Transverse colon (tissue), 3 donors: Measurements from ENCODE around the gene COMMD7.

Experiments used
- CTCF ChIP-seq, 5 experiments: fragments of 200-600 bp in 3 of 5; fragments of 450-650 bp in 2 of 5; sonication (generic) in 3 of 5; IDR thresholded peaks; 1 replicate in 2 of 5; 2 replicates in 3 of 5; pipeline ENCODE4 v1.5.1; 2016 to 2017; ENCODE audit warnings: antibody characterized with exemption in 5 of 5, inconsistent platforms in 3 of 5, mild to moderate bottlenecking in 2 of 5, moderate library complexity in 1 of 5
- POLR2A ChIP-seq: fragments of 450-650 bp; IDR thresholded peaks from one replicate; pipeline ENCODE4 v1.6.1; 2016; ENCODE audit warnings: antibody characterized with exemption, mild to moderate bottlenecking, moderate library complexity

DNA sequence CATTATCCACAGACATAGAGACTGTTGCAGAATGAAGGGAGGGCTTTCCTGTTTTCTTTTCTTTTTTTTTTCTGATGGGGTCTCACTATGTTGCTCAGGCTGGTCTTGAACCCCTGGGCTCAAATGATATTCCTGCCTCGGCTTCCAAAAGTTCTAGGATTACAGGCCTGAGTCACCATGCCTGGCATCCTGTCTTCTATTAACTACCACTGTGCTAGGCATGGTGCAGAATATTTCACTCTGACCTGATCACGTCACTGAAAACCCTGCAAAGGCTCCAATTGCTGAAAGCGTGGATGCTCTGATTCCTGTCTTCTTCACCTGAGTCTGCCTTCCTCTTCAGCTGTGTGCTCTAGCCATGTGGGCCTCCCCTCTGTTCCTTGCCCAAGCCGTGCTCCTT, 10.5 kb upstream of the COMMD7 start:
- TF ChIP-seq POLR2A (no peak), CTCF (IDR thresholded peaks at IDR 0.05) (no peak)
